LNCAP (cell line): ENCODE measurements around the gene AIG1.

Experiments
- TF ChIP-seq, protein P1 (sequence below): fragments of 450-650 bp; IDR thresholded peaks from 2 replicates; pipeline ENCODE4 v1.5.1; 2017; ENCODE audit warnings: mild to moderate bottlenecking

The AIG1 gene

GRCh38 chr6:143126574-143126941, 65.9 kb downstream of the AIG1 start:
- TF ChIP-seq, protein P1, sequence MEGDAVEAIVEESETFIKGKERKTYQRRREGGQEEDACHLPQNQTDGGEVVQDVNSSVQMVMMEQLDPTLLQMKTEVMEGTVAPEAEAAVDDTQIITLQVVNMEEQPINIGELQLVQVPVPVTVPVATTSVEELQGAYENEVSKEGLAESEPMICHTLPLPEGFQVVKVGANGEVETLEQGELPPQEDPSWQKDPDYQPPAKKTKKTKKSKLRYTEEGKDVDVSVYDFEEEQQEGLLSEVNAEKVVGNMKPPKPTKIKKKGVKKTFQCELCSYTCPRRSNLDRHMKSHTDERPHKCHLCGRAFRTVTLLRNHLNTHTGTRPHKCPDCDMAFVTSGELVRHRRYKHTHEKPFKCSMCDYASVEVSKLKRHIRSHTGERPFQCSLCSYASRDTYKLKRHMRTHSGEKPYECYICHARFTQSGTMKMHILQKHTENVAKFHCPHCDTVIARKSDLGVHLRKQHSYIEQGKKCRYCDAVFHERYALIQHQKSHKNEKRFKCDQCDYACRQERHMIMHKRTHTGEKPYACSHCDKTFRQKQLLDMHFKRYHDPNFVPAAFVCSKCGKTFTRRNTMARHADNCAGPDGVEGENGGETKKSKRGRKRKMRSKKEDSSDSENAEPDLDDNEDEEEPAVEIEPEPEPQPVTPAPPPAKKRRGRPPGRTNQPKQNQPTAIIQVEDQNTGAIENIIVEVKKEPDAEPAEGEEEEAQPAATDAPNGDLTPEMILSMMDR: no peak

- TF ChIP-seq, protein P1: no peak
These were observed 67.4 kb downstream of the AIG1 start for GRCh38 chr6:143127941-143128680.

- TF ChIP-seq, protein P1: no peak
These were observed 68.0 kb downstream of the AIG1 start for GRCh38 chr6:143128681-143129015.

DNA sequence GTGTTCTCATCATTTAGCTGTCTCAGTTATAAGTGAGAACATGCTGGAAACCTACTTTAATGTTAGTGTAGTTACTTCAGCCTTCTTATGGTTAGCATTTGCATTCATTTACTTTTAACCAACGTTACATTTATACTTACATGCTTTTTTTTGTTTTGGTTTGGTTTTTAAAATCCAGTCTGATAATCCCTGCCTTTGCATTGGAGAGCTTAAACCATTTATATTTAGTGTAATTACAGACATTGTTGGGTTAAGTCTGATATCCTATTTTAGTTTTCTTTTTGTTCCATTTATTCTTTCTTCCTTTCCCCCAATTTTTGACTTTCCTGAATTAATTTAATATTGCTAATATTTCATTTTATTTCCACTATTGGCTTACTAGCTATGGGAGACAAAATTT, 70.2 kb downstream of the AIG1 start:
- TF ChIP-seq, protein P1: no peak

- TF ChIP-seq, protein P1: no peak
These were observed 74.6 kb downstream of the AIG1 start for GRCh38 chr6:143135325-143135724.

DNA sequence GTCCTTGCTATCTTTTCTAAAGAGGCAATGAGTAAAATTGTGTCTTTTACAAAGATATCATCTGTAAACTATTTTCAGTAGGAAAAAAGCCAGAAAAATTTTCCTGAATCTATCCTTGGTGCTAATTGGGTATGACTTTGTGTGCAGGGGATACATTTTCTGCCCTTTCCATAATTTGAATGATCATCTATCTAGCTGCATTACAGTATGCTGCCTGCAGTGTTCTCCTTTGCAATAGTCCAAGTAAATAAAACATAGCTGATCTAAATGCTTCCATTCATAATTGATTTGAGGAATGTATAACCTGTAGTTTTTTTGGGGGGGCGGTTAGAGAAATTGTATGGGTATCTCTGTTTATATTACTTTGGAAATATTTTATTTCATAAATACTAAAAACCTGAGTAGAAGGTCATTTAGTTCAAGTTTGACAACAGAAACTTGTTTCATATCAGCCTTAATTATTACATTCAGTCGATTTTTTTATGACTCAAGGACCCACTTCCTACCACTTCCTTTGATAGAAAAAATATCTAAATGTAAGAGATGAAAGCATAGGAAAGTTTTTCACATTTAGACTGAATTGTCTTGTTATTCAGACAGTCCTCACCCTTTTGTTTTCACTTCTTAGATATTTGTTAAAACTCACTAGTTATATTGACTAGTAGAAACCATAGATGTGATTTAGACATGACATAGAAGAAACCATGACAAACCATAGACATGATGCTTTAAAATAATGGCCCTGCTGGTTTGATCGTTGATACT, 75.3 kb downstream of the AIG1 start:
- TF ChIP-seq, protein P1: no peak

DNA sequence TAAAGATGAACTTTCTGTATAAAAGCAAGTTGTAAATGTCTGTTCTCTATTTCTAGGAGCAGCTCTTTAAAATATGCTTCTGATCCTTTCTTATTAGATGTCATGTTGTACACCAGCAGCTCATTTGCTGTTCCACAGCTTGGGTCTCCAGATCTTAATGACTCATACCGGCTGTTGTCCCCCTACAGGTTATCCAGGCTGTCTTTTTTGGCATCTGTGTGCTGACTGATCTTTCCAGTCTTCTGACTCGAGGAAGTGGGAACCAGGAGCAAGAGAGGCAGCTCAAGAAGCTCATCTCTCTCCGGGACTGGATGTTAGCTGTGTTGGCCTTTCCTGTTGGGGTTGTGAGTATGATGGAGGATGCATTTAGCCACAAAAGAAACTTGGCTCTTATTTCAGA, 76.0 kb downstream of the AIG1 start:
- TF ChIP-seq, protein P1: no peak
